Brain microvascular endothelial cell (primary cell): ENCODE results near the gene MSH2.
A peak's percentile ranks its signal among the peaks of the same experiment; 100 is the strongest.

ENCODE experiments used
- DNase-seq: peaks from one replicate; pipeline ENCODE4 v3.0.0-alpha.2; 2020
- H3K27ac ChIP-seq: fragments of 250-450 bp; sonication (Bioruptor Pico); 2 replicates; pipeline ENCODE4 v1.5.1; 2020; ENCODE audit warnings: mild to moderate bottlenecking, moderate library complexity
- H3K27me3 ChIP-seq: fragments of 250-450 bp; sonication (Bioruptor Pico); replicated peaks from 2 replicates; pipeline ENCODE4 v1.5.1; 2020; ENCODE audit warnings: mild to moderate bottlenecking
- H3K36me3 ChIP-seq: fragments of 250-450 bp; sonication (Bioruptor Pico); replicated peaks from 2 replicates; pipeline ENCODE4 v1.5.1; 2020; ENCODE audit warnings: mild to moderate bottlenecking
- H3K4me3 ChIP-seq: 2 replicates; pipeline ENCODE4 v1.5.1; 2011; ENCODE audit warnings: low read depth, mild to moderate bottlenecking, control low read depth, low read length, moderate library complexity
- in situ Hi-C: cut with HindIII; loops from 2 replicates; pipeline ENCODE4 v1.10.0; 2017; ENCODE audit warnings: low sequenced_read_pairs, low pct_ligation_motif_present
- TF ChIP-seq, protein P1 (sequence below): IDR thresholded peaks from 2 replicates; pipeline ENCODE4 v1.5.1; 2011; ENCODE audit warnings: low read depth, mild to moderate bottlenecking, moderate library complexity, low read length, control low read depth, inconsistent platforms; ENCODE audit errors: missing control alignments

MSH2 gene

DNA sequence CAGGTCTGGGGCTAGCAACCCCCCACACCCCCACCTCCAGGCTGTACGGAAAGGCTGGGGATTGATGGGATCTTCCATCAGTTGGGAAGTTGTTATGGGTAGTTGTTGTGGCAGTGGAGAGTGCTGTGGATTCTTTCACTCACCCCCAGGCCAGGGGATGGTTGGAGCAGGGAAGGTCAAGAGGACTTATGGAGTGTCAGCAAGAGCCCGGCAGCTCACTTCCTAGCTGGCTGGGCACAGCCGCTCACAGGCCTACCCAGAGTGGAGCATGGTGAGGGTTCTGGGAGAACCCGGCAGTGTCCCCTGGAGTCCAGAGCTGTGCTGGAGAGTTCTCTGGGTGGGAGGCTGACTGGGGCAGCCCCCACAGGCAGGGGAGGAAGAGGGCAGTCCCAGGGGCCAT lies 122.2 kb downstream of the MSH2 start:
- Histone ChIP-seq H3K36me3 (no peaks in the 10 kb centered on the region), H3K27me3 (no peaks in the 10 kb centered on the region), H3K27ac (no peak overlapping the region), H3K4me3 (no peak overlapping the region)
- TF ChIP-seq, protein P1, sequence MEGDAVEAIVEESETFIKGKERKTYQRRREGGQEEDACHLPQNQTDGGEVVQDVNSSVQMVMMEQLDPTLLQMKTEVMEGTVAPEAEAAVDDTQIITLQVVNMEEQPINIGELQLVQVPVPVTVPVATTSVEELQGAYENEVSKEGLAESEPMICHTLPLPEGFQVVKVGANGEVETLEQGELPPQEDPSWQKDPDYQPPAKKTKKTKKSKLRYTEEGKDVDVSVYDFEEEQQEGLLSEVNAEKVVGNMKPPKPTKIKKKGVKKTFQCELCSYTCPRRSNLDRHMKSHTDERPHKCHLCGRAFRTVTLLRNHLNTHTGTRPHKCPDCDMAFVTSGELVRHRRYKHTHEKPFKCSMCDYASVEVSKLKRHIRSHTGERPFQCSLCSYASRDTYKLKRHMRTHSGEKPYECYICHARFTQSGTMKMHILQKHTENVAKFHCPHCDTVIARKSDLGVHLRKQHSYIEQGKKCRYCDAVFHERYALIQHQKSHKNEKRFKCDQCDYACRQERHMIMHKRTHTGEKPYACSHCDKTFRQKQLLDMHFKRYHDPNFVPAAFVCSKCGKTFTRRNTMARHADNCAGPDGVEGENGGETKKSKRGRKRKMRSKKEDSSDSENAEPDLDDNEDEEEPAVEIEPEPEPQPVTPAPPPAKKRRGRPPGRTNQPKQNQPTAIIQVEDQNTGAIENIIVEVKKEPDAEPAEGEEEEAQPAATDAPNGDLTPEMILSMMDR: no peak
- no peak for DNase-seq
- in situ Hi-C loops: no loop called here

DNA sequence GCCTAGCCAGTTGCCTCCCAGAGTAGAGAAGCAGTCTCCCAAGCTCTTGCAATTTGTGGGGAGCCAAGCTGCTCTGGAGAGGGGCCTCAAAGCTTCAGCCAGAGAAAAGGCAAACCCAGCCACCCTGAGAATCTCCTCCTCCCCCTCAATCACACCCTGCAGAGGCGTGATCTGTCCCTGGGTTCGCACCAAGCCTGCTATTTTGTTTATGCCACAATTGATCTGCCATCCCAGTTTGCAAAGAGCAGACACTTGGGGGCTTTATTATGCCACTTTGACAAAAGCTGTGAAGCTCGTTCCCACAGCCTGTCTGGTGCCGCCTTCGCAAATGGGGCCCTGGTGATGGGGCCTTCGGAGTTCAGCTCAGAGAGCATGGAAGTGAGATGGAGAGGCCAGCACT lies 125.5 kb downstream of the MSH2 start:
- TF ChIP-seq, protein P1: no peak
- in situ Hi-C loops: no loop called here
- Histone ChIP-seq H3K4me3 (no peak overlapping the region), H3K27me3 (no peaks in the 10 kb centered on the region), H3K36me3 (no peaks in the 10 kb centered on the region), H3K27ac (no peak overlapping the region)
- no peak for DNase-seq

DNA sequence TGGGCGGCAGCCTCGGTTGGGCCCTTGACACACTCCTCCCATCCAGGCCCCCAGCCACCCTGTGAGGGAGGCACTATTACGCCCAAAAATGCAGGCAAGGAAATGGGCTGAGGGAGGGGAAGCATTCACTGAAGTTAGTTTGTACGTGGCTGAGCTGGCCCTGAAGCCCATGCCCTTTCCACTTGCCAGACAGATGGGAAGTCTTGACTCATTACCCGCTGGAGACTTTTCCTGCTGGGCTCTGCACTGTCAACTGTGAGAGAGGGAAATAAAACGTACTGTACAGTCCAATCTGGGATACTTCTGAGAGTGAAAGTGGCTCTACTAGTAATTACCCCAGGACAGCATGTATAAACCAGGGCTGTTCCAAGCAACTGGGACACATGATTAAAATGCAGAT lies 125.9 kb downstream of the MSH2 start:
- in situ Hi-C loops: no loop called here
- Histone ChIP-seq H3K36me3 (no peaks in the 10 kb centered on the region), H3K27ac (no peak overlapping the region), H3K27me3 (no peaks in the 10 kb centered on the region), H3K4me3 (no peak overlapping the region)
- TF ChIP-seq, protein P1: no peak
- peak; percentile 22 for DNase-seq

DNA sequence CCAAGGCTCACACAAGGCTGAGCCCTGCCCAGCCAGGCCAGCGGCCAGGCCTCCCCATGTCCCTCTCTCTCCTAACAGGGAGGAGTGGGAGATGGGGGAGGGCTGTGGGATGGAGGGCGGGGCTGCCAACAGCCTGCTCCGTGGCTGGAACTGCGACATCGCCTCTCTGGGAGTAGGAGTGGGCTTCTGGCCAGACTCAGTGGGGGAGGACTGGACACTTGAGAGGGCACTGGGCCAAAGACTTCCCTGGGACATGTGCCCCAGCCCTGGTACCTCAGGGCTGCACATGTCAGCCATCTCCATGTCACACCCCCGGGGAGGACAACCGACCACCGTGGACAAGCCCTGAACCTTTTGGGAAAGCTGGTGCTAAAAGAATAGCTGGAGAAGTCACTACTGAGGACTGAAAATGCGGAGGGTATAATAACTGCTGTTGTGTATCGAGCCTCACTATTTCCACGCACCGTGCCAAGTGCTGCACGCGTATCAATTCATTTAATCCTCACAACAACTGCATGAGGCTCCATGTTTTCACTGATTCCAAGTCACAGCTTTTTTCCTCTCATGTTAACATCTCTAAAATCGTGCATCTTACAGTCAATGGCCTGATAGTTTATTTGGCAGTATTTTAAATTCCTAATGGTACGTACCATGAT lies 127.3 kb downstream of the MSH2 start:
- Histone ChIP-seq H3K27ac (no peak overlapping the region), H3K36me3 (no peaks in the 10 kb centered on the region), H3K4me3 (no peak overlapping the region), H3K27me3 (no peaks in the 10 kb centered on the region)
- DNase-seq: no peak
- TF ChIP-seq, protein P1: no peak
- in situ Hi-C loops: no loop called here

DNA sequence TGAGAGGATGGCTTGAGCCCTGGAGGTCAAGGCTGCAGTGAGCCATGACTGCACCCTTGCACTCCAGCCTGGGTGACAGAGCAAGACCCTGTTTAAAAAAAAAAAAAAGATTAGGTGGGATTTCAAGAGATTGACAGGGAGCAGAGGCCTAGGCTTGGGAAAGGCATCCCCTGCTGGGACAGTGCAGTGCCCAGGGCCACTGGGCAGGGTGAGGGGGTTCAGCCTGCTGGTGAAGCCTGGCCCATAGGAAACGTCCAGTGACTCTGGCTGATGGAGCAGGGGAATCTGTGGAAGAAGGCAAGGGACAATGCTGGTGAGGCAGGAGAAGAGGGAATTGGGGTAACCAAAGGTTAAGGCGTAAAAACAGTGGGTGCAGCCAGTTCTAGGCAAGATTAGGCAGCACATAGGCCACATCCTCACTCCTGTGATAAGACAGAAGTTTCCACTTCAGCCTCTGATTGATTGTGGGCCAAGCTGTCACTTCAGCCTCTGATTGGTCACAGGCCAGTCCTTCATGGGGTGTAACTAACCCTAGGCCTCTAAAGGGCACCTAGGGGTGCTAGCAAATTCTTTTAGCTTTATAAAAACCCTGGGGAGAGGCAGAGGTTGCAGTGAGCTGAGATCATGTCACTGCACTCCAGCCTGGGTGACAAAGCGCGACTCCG lies 128.6 kb downstream of the MSH2 start:
- no peak overlapping the region for H3K27ac ChIP-seq
- in situ Hi-C loops: no loop called here
- no peaks in the 10 kb centered on the region for H3K36me3 ChIP-seq
- H3K4me3 ChIP-seq: no peak overlapping the region
- TF ChIP-seq, protein P1: no peak
- H3K27me3 ChIP-seq: no peaks in the 10 kb centered on the region
- DNase-seq: no peak
